Measurements from ENCODE around the gene ZNHIT6.

DNA sequence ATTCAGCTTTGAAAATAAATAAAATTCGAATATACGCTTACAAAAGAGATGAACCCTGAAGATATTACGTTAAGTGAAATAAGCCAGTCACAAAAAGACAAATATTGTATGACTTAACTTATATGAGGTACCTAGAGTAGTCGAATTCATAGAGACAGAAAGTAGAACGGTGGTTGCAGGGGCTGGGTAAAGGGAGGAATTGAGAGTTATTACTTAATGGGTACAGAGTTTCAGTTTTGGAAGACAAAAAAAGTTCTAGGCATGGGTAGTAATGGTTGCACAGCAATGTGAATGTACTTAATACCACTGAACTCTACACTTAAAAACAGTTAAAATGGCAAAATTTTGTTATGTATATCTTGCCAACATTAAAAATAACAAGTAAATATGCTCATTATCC is 48.6 kb upstream of the ZNHIT6 start:
- TF ChIP-seq CEBPB (IDR thresholded peaks at IDR 0.05) = no peak
- TF ChIP-seq EGR1 (IDR thresholded peaks at IDR 0.05) = no peak
- TF ChIP-seq FOXM1 (IDR thresholded peaks at IDR 0.05; ENCODE audit: borderline replicate concordance, low read depth) = no peak
- TF ChIP-seq, protein P1, sequence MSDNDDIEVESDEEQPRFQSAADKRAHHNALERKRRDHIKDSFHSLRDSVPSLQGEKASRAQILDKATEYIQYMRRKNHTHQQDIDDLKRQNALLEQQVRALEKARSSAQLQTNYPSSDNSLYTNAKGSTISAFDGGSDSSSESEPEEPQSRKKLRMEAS (IDR thresholded peaks at IDR 0.05) = no peak
- TF ChIP-seq, protein P2, sequence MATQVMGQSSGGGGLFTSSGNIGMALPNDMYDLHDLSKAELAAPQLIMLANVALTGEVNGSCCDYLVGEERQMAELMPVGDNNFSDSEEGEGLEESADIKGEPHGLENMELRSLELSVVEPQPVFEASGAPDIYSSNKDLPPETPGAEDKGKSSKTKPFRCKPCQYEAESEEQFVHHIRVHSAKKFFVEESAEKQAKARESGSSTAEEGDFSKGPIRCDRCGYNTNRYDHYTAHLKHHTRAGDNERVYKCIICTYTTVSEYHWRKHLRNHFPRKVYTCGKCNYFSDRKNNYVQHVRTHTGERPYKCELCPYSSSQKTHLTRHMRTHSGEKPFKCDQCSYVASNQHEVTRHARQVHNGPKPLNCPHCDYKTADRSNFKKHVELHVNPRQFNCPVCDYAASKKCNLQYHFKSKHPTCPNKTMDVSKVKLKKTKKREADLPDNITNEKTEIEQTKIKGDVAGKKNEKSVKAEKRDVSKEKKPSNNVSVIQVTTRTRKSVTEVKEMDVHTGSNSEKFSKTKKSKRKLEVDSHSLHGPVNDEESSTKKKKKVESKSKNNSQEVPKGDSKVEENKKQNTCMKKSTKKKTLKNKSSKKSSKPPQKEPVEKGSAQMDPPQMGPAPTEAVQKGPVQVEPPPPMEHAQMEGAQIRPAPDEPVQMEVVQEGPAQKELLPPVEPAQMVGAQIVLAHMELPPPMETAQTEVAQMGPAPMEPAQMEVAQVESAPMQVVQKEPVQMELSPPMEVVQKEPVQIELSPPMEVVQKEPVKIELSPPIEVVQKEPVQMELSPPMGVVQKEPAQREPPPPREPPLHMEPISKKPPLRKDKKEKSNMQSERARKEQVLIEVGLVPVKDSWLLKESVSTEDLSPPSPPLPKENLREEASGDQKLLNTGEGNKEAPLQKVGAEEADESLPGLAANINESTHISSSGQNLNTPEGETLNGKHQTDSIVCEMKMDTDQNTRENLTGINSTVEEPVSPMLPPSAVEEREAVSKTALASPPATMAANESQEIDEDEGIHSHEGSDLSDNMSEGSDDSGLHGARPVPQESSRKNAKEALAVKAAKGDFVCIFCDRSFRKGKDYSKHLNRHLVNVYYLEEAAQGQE (IDR thresholded peaks at IDR 0.05; ENCODE audit: low read depth) = no peak

Measured in Ishikawa (cell line).